Measurements from ENCODE around the gene PPM1H.

GRCh38 chr12:62834406-62834805 is 100.5 kb downstream of the PPM1H start:
- TF ChIP-seq EP300 (IDR thresholded peaks at IDR 0.05): no peak
- TF ChIP-seq CTCF (IDR thresholded peaks at IDR 0.05): no peak

Data from stomach (tissue), 4 donors.